GM21786 (cell line): ENCODE results near the gene SP3.
A peak's percentile ranks its signal among the peaks of the same experiment; 100 is the strongest.

Source experiments
- ATAC-seq: cut with Tn5 transposase; IDR thresholded peaks from one replicate; pipeline ENCODE4 v1.9.1; 2021; ENCODE audit not compliant: unreplicated experiment

Gene SP3

GRCh38 chr2:173860566-173860965, 104.6 kb downstream of the SP3 start:
- ATAC-seq, result no peak

GRCh38 chr2:173860082-173860481, 105.1 kb downstream of the SP3 start:
- ATAC-seq, result no peak

GRCh38 chr2:173858291-173858731, 106.9 kb downstream of the SP3 start:
- ATAC-seq, result peak; percentile 71
